Measurements from ENCODE around the gene RSBN1. TPM values are rescaled to one million over a fixed set of nuclear protein-coding genes. Genes with fewer than 3 reads are reported as not detected.
A peak's percentile ranks its signal among the peaks of the same experiment; 100 is the strongest.

Gene RSBN1
- total RNA-seq, 1 donor from 2014 or later, result 26.8 TPM

DNA sequence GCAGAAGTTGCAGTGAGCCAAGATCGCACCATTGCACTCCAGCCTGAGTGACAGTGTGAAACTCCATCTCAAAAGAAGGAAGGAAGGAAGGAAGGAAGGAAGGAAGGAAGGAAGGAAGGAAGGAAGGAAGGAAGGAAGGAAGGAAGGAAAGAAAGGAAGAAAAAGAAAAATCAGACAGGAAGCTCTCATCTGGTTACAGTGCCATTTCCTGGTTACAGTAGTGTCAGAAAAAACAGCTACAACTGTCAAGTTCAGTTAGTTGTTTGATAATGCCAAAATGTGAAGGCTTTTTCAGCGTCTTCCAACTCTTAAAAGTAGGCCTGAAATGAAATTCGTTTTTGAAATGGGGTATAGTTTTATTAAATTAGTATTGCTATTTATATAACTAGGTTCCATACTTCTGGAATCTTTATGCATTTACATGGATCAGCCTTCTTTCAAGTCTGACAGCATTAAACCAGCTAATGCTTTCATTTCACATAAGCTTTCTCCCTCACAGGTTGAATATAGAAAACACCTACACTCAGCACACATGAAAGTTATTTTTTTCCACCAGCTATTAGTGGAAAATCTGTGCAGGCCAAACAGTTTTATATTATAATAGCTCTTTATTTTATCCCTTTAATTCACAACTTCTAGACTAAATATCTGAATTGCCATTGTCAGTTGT, 38.0 kb upstream of the RSBN1 start:
- peaks cover 4% of the 10 kb centered on the region for H3K9me3 Mint-ChIP-seq
- no peak overlapping the region for H3K27ac Mint-ChIP-seq (ENCODE audit: unreplicated experiment)
- H3K4me1 Mint-ChIP-seq, result no peaks in the 10 kb centered on the region
- DNase-seq (ENCODE audit: low read depth, low spot score), result no peak
- H3K4me3 Mint-ChIP-seq, result no peak overlapping the region
- no peaks in the 10 kb centered on the region for H3K36me3 Mint-ChIP-seq (ENCODE audit: low read depth)
- H3K27me3 Mint-ChIP-seq (ENCODE audit: low read depth), result no peaks in the 10 kb centered on the region
- TF ChIP-seq, protein P1, sequence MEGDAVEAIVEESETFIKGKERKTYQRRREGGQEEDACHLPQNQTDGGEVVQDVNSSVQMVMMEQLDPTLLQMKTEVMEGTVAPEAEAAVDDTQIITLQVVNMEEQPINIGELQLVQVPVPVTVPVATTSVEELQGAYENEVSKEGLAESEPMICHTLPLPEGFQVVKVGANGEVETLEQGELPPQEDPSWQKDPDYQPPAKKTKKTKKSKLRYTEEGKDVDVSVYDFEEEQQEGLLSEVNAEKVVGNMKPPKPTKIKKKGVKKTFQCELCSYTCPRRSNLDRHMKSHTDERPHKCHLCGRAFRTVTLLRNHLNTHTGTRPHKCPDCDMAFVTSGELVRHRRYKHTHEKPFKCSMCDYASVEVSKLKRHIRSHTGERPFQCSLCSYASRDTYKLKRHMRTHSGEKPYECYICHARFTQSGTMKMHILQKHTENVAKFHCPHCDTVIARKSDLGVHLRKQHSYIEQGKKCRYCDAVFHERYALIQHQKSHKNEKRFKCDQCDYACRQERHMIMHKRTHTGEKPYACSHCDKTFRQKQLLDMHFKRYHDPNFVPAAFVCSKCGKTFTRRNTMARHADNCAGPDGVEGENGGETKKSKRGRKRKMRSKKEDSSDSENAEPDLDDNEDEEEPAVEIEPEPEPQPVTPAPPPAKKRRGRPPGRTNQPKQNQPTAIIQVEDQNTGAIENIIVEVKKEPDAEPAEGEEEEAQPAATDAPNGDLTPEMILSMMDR (conservative IDR thresholded peaks at IDR 0.05), result no peak

DNA sequence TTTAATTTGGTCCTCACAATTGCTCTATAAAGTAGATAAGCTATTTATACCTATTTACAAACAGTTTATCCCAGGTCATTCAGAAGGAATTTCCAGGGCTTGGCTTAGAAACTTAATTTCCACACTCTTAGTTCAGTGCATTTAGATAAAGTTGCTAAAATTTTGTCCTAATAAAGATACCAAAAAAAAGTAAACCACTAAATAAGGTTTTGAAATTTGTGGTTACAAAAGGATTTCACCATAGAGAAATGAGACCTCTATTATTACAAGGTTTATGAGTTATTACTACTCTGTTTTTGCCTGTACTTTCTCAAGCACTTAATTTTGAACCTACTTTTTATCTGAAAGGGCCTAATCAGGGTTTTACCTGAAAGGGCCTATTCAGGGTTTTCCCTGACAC, 36.8 kb upstream of the RSBN1 start:
- TF ChIP-seq, protein P1 (conservative IDR thresholded peaks at IDR 0.05), result no peak
- no peaks in the 10 kb centered on the region for H3K27me3 Mint-ChIP-seq (ENCODE audit: low read depth)
- H3K36me3 Mint-ChIP-seq (ENCODE audit: low read depth), result no peaks in the 10 kb centered on the region
- H3K27ac Mint-ChIP-seq (ENCODE audit: unreplicated experiment), result no peak overlapping the region
- no peaks in the 10 kb centered on the region for H3K4me1 Mint-ChIP-seq
- H3K9me3 Mint-ChIP-seq, result peaks cover 4% of the 10 kb centered on the region
- no peak for DNase-seq (ENCODE audit: low read depth, low spot score)
- no peak overlapping the region for H3K4me3 Mint-ChIP-seq

DNA sequence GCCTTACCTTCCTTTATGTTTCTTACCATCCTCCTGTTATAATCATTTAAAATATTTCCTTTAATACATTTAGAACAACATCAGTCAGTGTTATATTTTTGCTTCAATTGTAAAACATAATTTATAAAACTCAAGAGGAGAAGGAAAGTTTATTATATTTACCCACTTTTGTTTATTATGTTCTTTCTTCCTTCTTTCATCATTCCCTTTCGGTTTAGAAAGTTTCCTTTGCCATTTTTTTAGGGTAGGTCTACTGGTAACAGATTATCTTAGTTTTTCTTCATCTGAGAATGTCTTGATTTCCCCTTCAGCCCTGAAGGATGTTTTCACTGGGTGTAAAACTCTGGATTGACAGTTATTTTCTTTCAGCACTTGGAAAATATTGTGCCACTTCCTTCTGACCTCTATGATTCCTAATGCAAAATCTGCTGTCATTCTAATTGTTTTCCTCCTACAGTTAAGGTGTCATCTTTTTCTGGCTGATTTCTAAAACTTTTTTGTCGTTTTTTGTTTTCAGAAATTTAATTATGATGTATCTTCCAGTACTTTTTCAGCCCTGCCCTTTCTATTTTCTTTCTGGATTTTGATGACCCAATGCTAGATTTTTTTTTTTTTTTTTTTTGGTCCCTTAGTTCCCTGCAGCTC, 34.2 kb upstream of the RSBN1 start:
- TF ChIP-seq, protein P1 (conservative IDR thresholded peaks at IDR 0.05), result no peak
- no peak overlapping the region for H3K4me3 Mint-ChIP-seq
- no peaks in the 10 kb centered on the region for H3K4me1 Mint-ChIP-seq
- DNase-seq (ENCODE audit: low read depth, low spot score), result no peak
- no peaks in the 10 kb centered on the region for H3K36me3 Mint-ChIP-seq (ENCODE audit: low read depth)
- no peak overlapping the region for H3K27ac Mint-ChIP-seq (ENCODE audit: unreplicated experiment)
- H3K27me3 Mint-ChIP-seq (ENCODE audit: low read depth), result no peaks in the 10 kb centered on the region
- H3K9me3 Mint-ChIP-seq, result peaks cover 4% of the 10 kb centered on the region

DNA sequence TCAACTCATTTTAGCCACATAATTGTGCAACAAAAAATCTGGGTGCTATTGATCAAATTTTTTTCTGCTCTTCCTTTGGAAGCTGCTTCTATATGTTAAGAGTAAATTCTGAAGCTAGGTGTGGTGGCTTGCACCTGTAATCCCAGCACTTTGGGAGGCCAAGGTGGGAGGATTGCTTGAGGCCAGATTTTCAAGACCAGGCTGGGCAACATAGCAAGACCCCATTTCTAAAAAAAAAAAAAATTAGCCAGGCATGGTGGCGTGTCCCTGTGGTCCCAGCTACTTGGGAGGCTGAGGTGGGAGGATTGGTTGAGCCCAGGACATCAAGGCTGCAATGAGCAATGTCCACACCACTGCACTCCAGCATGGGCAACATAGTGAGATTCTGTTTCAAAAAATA, 24.3 kb upstream of the RSBN1 start:
- no peak overlapping the region for H3K27ac Mint-ChIP-seq (ENCODE audit: unreplicated experiment)
- H3K4me1 Mint-ChIP-seq, result no peaks in the 10 kb centered on the region
- TF ChIP-seq, protein P1 (conservative IDR thresholded peaks at IDR 0.05), result no peak
- no peak for DNase-seq (ENCODE audit: low read depth, low spot score)
- no peaks in the 10 kb centered on the region for H3K36me3 Mint-ChIP-seq (ENCODE audit: low read depth)
- H3K4me3 Mint-ChIP-seq, result no peak overlapping the region
- peaks cover 5% of the 10 kb centered on the region for H3K9me3 Mint-ChIP-seq
- peaks cover 3% of the 10 kb centered on the region for H3K27me3 Mint-ChIP-seq (ENCODE audit: low read depth)

DNA sequence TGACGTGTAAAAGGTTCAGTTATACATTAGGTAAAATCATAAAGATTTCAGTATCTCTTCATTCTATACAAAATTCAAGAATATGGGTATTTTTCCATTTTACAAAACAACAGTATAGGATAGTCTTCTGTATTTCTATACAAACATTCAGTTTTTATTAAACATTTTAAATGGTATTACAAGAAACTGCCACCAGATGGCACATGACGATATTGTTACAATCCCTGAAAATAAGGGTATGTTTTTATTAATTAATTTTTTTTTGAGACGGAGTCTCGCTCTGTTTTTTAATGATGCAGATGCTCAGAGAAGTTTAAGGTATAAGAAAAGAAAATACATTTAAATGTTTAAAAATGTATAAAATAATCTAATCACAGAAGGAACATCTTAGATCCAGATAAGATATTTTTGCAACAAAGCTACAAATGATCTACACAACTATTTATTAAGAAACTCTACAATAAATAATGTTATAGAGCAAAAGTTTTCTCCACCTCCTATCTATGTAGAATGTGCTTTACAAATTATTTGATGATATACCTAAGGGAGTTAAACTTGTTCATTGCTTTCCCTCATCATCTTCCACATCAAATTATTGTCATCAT, 23.5 kb upstream of the RSBN1 start:
- H3K36me3 Mint-ChIP-seq (ENCODE audit: low read depth), result no peaks in the 10 kb centered on the region
- DNase-seq (ENCODE audit: low read depth, low spot score), result no peak
- H3K27ac Mint-ChIP-seq (ENCODE audit: unreplicated experiment), result no peak overlapping the region
- no peak overlapping the region for H3K4me3 Mint-ChIP-seq
- peaks cover 8% of the 10 kb centered on the region for H3K27me3 Mint-ChIP-seq (ENCODE audit: low read depth)
- TF ChIP-seq, protein P1 (conservative IDR thresholded peaks at IDR 0.05), result peak; percentile 87
- no peaks in the 10 kb centered on the region for H3K4me1 Mint-ChIP-seq
- peaks cover 3% of the 10 kb centered on the region for H3K9me3 Mint-ChIP-seq
